Limb (tissue), 2 donors: ENCODE data around the gene CD74.
"Not testable (repeated sequence)": the region's sequence is repeated elsewhere in the genome, so short reads cannot be mapped to it uniquely, and the experiment has no call there.

Experiments used
- DNase-seq, 2 donors: peaks; one replicate each; pipeline ENCODE4 v3.0.0-alpha.2; 2016; ENCODE audit errors: extremely low spot score in 2 of 2

CD74 gene

GRCh38 chr5:150412319-150413175, at the start of gene CD74:
Gene CD74, minus strand, starts transcription at chr5:150412910. Its CDS starts 161 bp downstream, at chr5:150412749.
- peak; percentile 43 to 75 for DNase-seq

- DNase-seq = no peak
Measured at GRCh38 chr5:150461231-150461630, 48.5 kb upstream of the CD74 start.

- no peak for DNase-seq
Measured at GRCh38 chr5:150460781-150461180, 48.1 kb upstream of the CD74 start.

GRCh38 chr5:150458802-150459557, 46.3 kb upstream of the CD74 start:
- peak; percentile 53 to 92 for DNase-seq

GRCh38 chr5:150457562-150458240, 45.0 kb upstream of the CD74 start:
- no peak for DNase-seq

- DNase-seq = no peak
Measured at GRCh38 chr5:150457121-150457520, 44.4 kb upstream of the CD74 start.

GRCh38 chr5:150454492-150455229, 42.0 kb upstream of the CD74 start:
- DNase-seq = no peak

- not testable (repeated sequence) for DNase-seq
Measured at GRCh38 chr5:150454027-150454426, 41.3 kb upstream of the CD74 start.

- no peak for DNase-seq
Measured at GRCh38 chr5:150452914-150453313, 40.2 kb upstream of the CD74 start.

- DNase-seq = no peak
Measured at GRCh38 chr5:150451594-150451993, 38.9 kb upstream of the CD74 start.

GRCh38 chr5:150449517-150450339, 37.0 kb upstream of the CD74 start, which contains the start of gene RPS14:
Gene RPS14, minus strand, starts transcription at chr5:150449739. Its CDS starts 2,006 bp downstream, at chr5:150447733.
- peak; percentile 96 for DNase-seq

GRCh38 chr5:150448952-150449516, 36.3 kb upstream of the CD74 start:
- no peak for DNase-seq

GRCh38 chr5:150448334-150448733, 35.6 kb upstream of the CD74 start:
- no peak for DNase-seq

GRCh38 chr5:150447188-150447587, 34.5 kb upstream of the CD74 start:
- DNase-seq = no peak

- DNase-seq = no peak
Measured at GRCh38 chr5:150446583-150446982, 33.9 kb upstream of the CD74 start.

- no peak for DNase-seq
Measured at GRCh38 chr5:150446088-150446487, 33.4 kb upstream of the CD74 start.

- DNase-seq = no peak
Measured at GRCh38 chr5:150444770-150445169, 32.1 kb upstream of the CD74 start.

GRCh38 chr5:150443242-150444075, 30.7 kb upstream of the CD74 start:
- DNase-seq = no peak

- DNase-seq = no peak
Measured at GRCh38 chr5:150442699-150443080, 30.0 kb upstream of the CD74 start.
